IMR-90 (cell line): Measurements from ENCODE around the gene OR4F6. TPM values are rescaled to one million over a fixed set of nuclear protein-coding genes. Genes with fewer than 3 reads are reported as not detected.
A peak's percentile ranks its signal among the peaks of the same experiment; 100 is the strongest.

ENCODE experiments used
- ATAC-seq: fragments of 200-7000 bp; cut with Tn5 transposase; 2 replicates; pipeline ENCODE4 v1.9.1; 2020; ENCODE audit warnings: low read depth, mild to moderate bottlenecking, moderate library complexity
- BruUV-seq: library from RNA; stranded (reverse); fragments of 400-500 nt; replicated peaks from 2 replicates; lab custom pipeline; 2021; lab: Mats Ljungman, UMichigan
- CTCF ChIA-PET: fragments of 300-600 bp; formaldehyde crosslinking; extraction: SDS; loops from one replicate; lab custom pipeline; 2021; ENCODE audit warnings: antibody characterized with exemption; lab: Yijun Ruan, JAX
- POLR2A ChIA-PET: fragments of 300-600 bp; sonication (Branson Sonifier 250); formaldehyde crosslinking; loops from one replicate; lab custom pipeline; 2022; ENCODE audit warnings: antibody characterized with exemption; ENCODE audit not compliant: unreplicated experiment; lab: Charles Lee
- DNase-seq: peaks from one replicate; pipeline ENCODE4 v3.0.0; 2013
- H2AFZ ChIP-seq: replicated peaks from 2 replicates; pipeline ENCODE3; 2013; ENCODE audit warnings: low read length, mild to moderate bottlenecking; ENCODE audit not compliant: poor library complexity
- H2AK5ac ChIP-seq: 2 replicates; pipeline ENCODE4 v1.6.1; 2013; ENCODE audit warnings: low read depth, low read length, inconsistent platforms
- H2AK9ac ChIP-seq: replicated peaks from 2 replicates; pipeline ENCODE3; 2013; ENCODE audit warnings: mild to moderate bottlenecking, low read depth, low read length, moderate library complexity; ENCODE audit not compliant: poor library complexity
- H2BK120ac ChIP-seq: 2 replicates; pipeline ENCODE4 v1.6.1; 2013; ENCODE audit warnings: low read depth, low read length, inconsistent platforms
- H2BK15ac ChIP-seq: 3 replicates; pipeline ENCODE4 v1.6.1; 2013; ENCODE audit warnings: low read depth, low read length, inconsistent platforms
- H2BK20ac ChIP-seq: 2 replicates; pipeline ENCODE4 v1.6.1; 2013; ENCODE audit warnings: low read depth, mild to moderate bottlenecking, inconsistent platforms, low read length, moderate library complexity
- H2BK5ac ChIP-seq: 2 replicates; pipeline ENCODE4 v1.6.1; 2013; ENCODE audit warnings: mild to moderate bottlenecking, low read depth, low read length, inconsistent platforms; ENCODE audit not compliant: poor library complexity, severe bottlenecking
- H3K14ac ChIP-seq: replicated peaks from 2 replicates; pipeline ENCODE4 v1.6.1; 2013; ENCODE audit warnings: low read depth, low read length, inconsistent platforms
- H3K18ac ChIP-seq: 2 replicates; pipeline ENCODE4 v1.6.1; 2013; ENCODE audit warnings: low read depth, low read length, control low read depth
- H3K23ac ChIP-seq: 2 replicates; pipeline ENCODE4 v1.6.1; 2013; ENCODE audit warnings: low read depth, low read length, inconsistent platforms
- H3K27ac ChIP-seq: 2 replicates; pipeline ENCODE4 v1.5.1; 2013; ENCODE audit warnings: mild to moderate bottlenecking, control low read depth, low read length; ENCODE audit not compliant: insufficient read depth
- H3K27me3 ChIP-seq: 2 replicates; pipeline ENCODE4 v1.6.1; 2013; ENCODE audit warnings: low read length; ENCODE audit not compliant: control insufficient read depth, insufficient read depth
- H3K36me3 ChIP-seq: 2 replicates; pipeline ENCODE4 v1.6.1; 2013; ENCODE audit warnings: low read length, mixed read lengths; ENCODE audit not compliant: control insufficient read depth, insufficient read depth
- H3K4ac ChIP-seq: 2 replicates; pipeline ENCODE4 v1.6.1; 2013; ENCODE audit warnings: low read depth, low read length, inconsistent platforms
- H3K4me1 ChIP-seq: 2 replicates; pipeline ENCODE4 v1.6.1; 2013; ENCODE audit warnings: low read length, mixed read lengths; ENCODE audit not compliant: control insufficient read depth, insufficient read depth
- H3K4me2 ChIP-seq: 2 replicates; pipeline ENCODE4 v1.6.1; 2013; ENCODE audit warnings: low read depth, mild to moderate bottlenecking, control low read depth, low read length, moderate library complexity
- H3K4me3 ChIP-seq: 2 replicates; pipeline ENCODE4 v1.5.1; 2013; ENCODE audit warnings: low read depth, mild to moderate bottlenecking, control low read depth, low read length, moderate library complexity; ENCODE audit not compliant: insufficient read depth
- H3K56ac ChIP-seq: 2 replicates; pipeline ENCODE4 v1.6.1; 2013; ENCODE audit warnings: low read length, inconsistent platforms; ENCODE audit not compliant: insufficient read depth; ENCODE audit errors: extremely low read depth
- H3K79me1 ChIP-seq, 2 experiments: 2 replicates each; pipeline ENCODE4 v1.6.1; 2013; ENCODE audit warnings: low read length in 2 of 2, inconsistent platforms in 1 of 2, low read depth in 1 of 2
- H3K9ac ChIP-seq: 2 replicates; pipeline ENCODE4 v1.6.1; 2013; ENCODE audit warnings: low read depth, low read length, control low read depth
- H3K9me1 ChIP-seq: 2 replicates; pipeline ENCODE4 v1.6.1; 2013; ENCODE audit warnings: low read length, inconsistent platforms; ENCODE audit not compliant: insufficient read depth
- H3K9me3 ChIP-seq: 2 replicates; pipeline ENCODE4 v1.6.1; 2013; ENCODE audit warnings: low read length; ENCODE audit not compliant: control insufficient read depth, insufficient read depth
- H4K20me1 ChIP-seq: 2 replicates; pipeline ENCODE4 v1.6.1; 2013; ENCODE audit warnings: low read length, inconsistent platforms; ENCODE audit not compliant: insufficient read depth
- H4K5ac ChIP-seq: 2 replicates; pipeline ENCODE4 v1.6.1; 2013; ENCODE audit warnings: mild to moderate bottlenecking, low read depth, low read length, control low read depth
- H4K8ac ChIP-seq, 2 experiments: 2 replicates each; pipeline ENCODE4 v1.6.1; 2013; ENCODE audit warnings: low read depth in 2 of 2, low read length in 2 of 2, control low read depth in 1 of 2, inconsistent platforms in 1 of 2
- H4K91ac ChIP-seq: 2 replicates; pipeline ENCODE4 v1.6.1; 2013; ENCODE audit warnings: low read depth, low read length, inconsistent platforms; ENCODE audit not compliant: insufficient read depth
- MXI1 ChIP-seq: IDR thresholded peaks from 2 replicates; pipeline ENCODE4 v1.6.1; 2012; ENCODE audit warnings: low read depth, mild to moderate bottlenecking, low read length, moderate library complexity, borderline replicate concordance
- NFE2L2 ChIP-seq: fragments of 150-350 bp; IDR thresholded peaks from 2 replicates; pipeline ENCODE4 v1.6.1; 2016; ENCODE audit warnings: low read depth, mild to moderate bottlenecking, low read length
- dilution Hi-C: fragments of 300-500 bp; cut with HindIII; formaldehyde crosslinking; loops from one replicate; pipeline ENCODE4 v1.14.3; 2018; ENCODE audit warnings: low sequenced_read_pairs; ENCODE audit not compliant: unreplicated experiment
- in situ Hi-C: fragments of 300-500 bp; cut with MboI; formaldehyde crosslinking; loops from 3 replicates; pipeline ENCODE4 v1.14.3; 2019; ENCODE audit warnings: low sequenced_read_pairs, inconsistent platforms, mixed read lengths
- intact Hi-C: fragments of 100-400 bp; cut with micrococcal nuclease; formaldehyde crosslinking; loops from 2 replicates; pipeline ENCODE4 v1.10.0; 2022
- polyA plus RNA-seq, 3 experiments: library from polyadenylated mRNA; depleted of rRNA; stranded (reverse); fragments of >200 nt; gene quantifications; 2 replicates each; pipeline ENCODE4 v1.2.3, GENCODE V29; 2012; ENCODE audit warnings: low replicate concordance in 1 of 3
- total RNA-seq: library from RNA; depleted of rRNA; stranded (reverse); fragments of >200 nt; gene quantifications from 2 replicates; pipeline ENCODE4 v1.2.3, GENCODE V29; 2012

The OR4F6 gene
- total and polyA plus RNA-seq, 2 of the 4 experiments (the other 2 are of a cell fraction): not detected

GRCh38 chr15:101804941-101805340, 1.6 kb downstream of the OR4F6 start:
- Histone ChIP-seq H3K4ac (peak overlapping the region; percentile 5; the same call in 1 of the 2 replicates), H3K9ac (no peak overlapping the region), H4K8ac (no peak overlapping the region), H3K79me1 (no peaks in the 10 kb centered on the region), H3K27me3 (no peaks in the 10 kb centered on the region), H2BK120ac (peak overlapping the region; percentile 84; the same call in 1 of the 2 replicates), H3K4me1 (peaks cover 11% of the 10 kb centered on the region), H3K23ac (no peak overlapping the region), H2BK20ac (peak overlapping the region; percentile 61; the same call in 1 of the 2 replicates), H2AFZ (no peak overlapping the region), H2AK5ac (peak overlapping the region; percentile 72; the same call in 1 of the 2 replicates), H2BK15ac (peak overlapping the region; percentile 91; the same call in 2 of the 3 replicates), H3K4me2 (no peak overlapping the region), H3K4me3 (no peak overlapping the region), H3K56ac (no peak overlapping the region), H3K9me3 (0 out of 2 replicates have a peak, but pooled peaks cover 2% of the 10 kb centered on the region), H3K36me3 (no peaks in the 10 kb centered on the region), H4K5ac (no peak overlapping the region), H3K27ac (no peak overlapping the region), H4K20me1 (no peaks in the 10 kb centered on the region), H2AK9ac (no peak overlapping the region), H3K18ac (no peak overlapping the region; the same call in 1 of the 2 replicates), H2BK5ac (peak overlapping the region; percentile 66), H3K14ac (0 out of 2 replicates have a peak overlapping the region, but pooled peaks have one; percentile 50), H3K9me1 (0 out of 2 replicates have a peak, but pooled peaks cover 3% of the 10 kb centered on the region), H4K91ac (no peak overlapping the region)
- CTCF ChIA-PET: interaction anchor here (0.7 kb wide), 1 partner anchor 10 kb away, joined by 3 read pairs; no protein-coding TSS in a partner anchor
- POLR2A ChIA-PET: no interaction called here
- no TSS peak for BruUV-seq
- intact Hi-C loops: no loop called here
- ATAC-seq: no peak
- no peak for DNase-seq
- in situ Hi-C loops: no loop called here
- TF ChIP-seq MXI1: no peak
- TF ChIP-seq NFE2L2: no peak
- dilution Hi-C loops: no loop called here
